ENCODE data around the gene C5orf34. TPM values are rescaled to one million over a fixed set of nuclear protein-coding genes. Genes with fewer than 3 reads are reported as not detected.

Gene C5orf34
- total RNA-seq, 3 donors from 2014 or later, result 1.8 to 12.9 (median 3.3) TPM

- H3K9me3 ChIP-seq, result peaks cover 13 to 20% of the 10 kb centered on the region in 2 donors
- intact Hi-C loops (cut with DNase I; ENCODE audit: low total_unique reads), result no loop called here
- peaks cover 0 to 12% of the 10 kb centered on the region in 2 donors for H3K4me1 ChIP-seq
- no peak for TF ChIP-seq CTCF (IDR thresholded peaks at IDR 0.05)
- TF ChIP-seq POLR2A (IDR thresholded peaks at IDR 0.05), result no peak
- TF ChIP-seq POLR2AphosphoS5 (IDR thresholded peaks at IDR 0.05), result no peak
- H3K4me3 ChIP-seq, result no peak overlapping the region
- no peaks in the 10 kb centered on the region for H3K36me3 ChIP-seq
- H3K27me3 ChIP-seq, result no peaks in the 10 kb centered on the region
- no peak for DNase-seq (ENCODE audit: low spot score in 2 of 2)
- no peak overlapping the region for H3K27ac ChIP-seq
Measured at GRCh38 chr5:43437062-43437660, 77.8 kb downstream of the C5orf34 start.

Other genes starting within 250 kb of the C5orf34 start
- gene HMGCS1, start 201.7 kb downstream of the C5orf34 start, total RNA-seq, result 10 to 100 TPM; 13.9 to 36.6 (median 26.5) TPM
- gene CCL28, start 102.8 kb downstream of the C5orf34 start, total RNA-seq, result 100 to 1,000 TPM in 1 of 3 donors, 10 to 100 TPM in 1, 1 to 10 TPM in 1; 4.0 to 192 (median 53.4) TPM
- 10 to 100 TPM; 11.7 to 21.7 (median 16.1) TPM for gene TMEM267, start 31.3 kb downstream of the C5orf34 start, total RNA-seq
- gene PAIP1, start 41.9 kb upstream of the C5orf34 start, total RNA-seq, result 100 to 1,000 TPM in 1 of 3 donors, 10 to 100 TPM in 2; 70.5 to 104 (median 94.1) TPM
- gene NNT, start 88.0 kb upstream of the C5orf34 start, total RNA-seq, result 100 to 1,000 TPM in 1 of 3 donors, 10 to 100 TPM in 2; 30.2 to 137 (median 39.2) TPM